GM23338 (cell line): ENCODE results near the gene ZNF536. TPM values are rescaled to one million over a fixed set of nuclear protein-coding genes. Genes with fewer than 3 reads are reported as not detected.

ENCODE experiments used
- ATAC-seq: fragments of 200-7000 bp; cut with Tn5 transposase; 3 replicates; pipeline ENCODE4 v1.9.1; 2020
- DNase-seq: peaks from one replicate; pipeline ENCODE4 v3.0.0-alpha.2; 2015; ENCODE audit warnings: low spot score
- H2AFZ ChIP-seq: fragments of 200-600 bp; sonication (generic); 2 replicates; pipeline ENCODE4 v1.8.0; 2016; ENCODE audit warnings: antibody characterized with exemption, mild to moderate bottlenecking, moderate library complexity
- H3F3A ChIP-seq: fragments of 200-600 bp; sonication (generic); replicated peaks from 2 replicates; pipeline ENCODE4 v1.8.0; 2017; ENCODE audit warnings: antibody characterized with exemption, mixed run types, low read depth
- H3K27ac ChIP-seq: fragments of 200-600 bp; sonication (generic); 2 replicates; pipeline ENCODE4 v1.6.1; 2016; ENCODE audit warnings: low read depth
- H3K27me3 ChIP-seq: fragments of 200-600 bp; sonication (generic); 2 replicates; pipeline ENCODE4 v1.8.0; 2016; ENCODE audit warnings: mild to moderate bottlenecking, mixed run types, moderate library complexity; ENCODE audit not compliant: insufficient read depth
- H3K36me3 ChIP-seq: fragments of 200-600 bp; sonication (generic); 2 replicates; pipeline ENCODE4 v1.8.0; 2016; ENCODE audit warnings: mild to moderate bottlenecking; ENCODE audit not compliant: insufficient read depth
- H3K4me1 ChIP-seq: fragments of 200-600 bp; sonication (generic); 2 replicates; pipeline ENCODE4 v1.8.0; 2016; ENCODE audit warnings: mild to moderate bottlenecking, moderate library complexity; ENCODE audit not compliant: insufficient read depth
- H3K4me2 ChIP-seq: fragments of 200-600 bp; sonication (generic); 2 replicates; pipeline ENCODE4 v1.7.1; 2017; ENCODE audit warnings: mixed run types
- H3K4me3 ChIP-seq: fragments of 200-600 bp; sonication (generic); 2 replicates; pipeline ENCODE4 v1.6.1; 2016; ENCODE audit warnings: mixed run types
- H3K79me2 ChIP-seq: fragments of 200-600 bp; sonication (generic); replicated peaks from 2 replicates; pipeline ENCODE4 v1.8.0; 2017; ENCODE audit warnings: mild to moderate bottlenecking; ENCODE audit not compliant: insufficient read depth
- H3K9me2 ChIP-seq: fragments of 200-600 bp; sonication (generic); 2 replicates; pipeline ENCODE4 v1.8.0; 2017; ENCODE audit not compliant: insufficient read depth
- H4K20me1 ChIP-seq: fragments of 200-600 bp; sonication (generic); replicated peaks from 2 replicates; pipeline ENCODE4 v1.8.0; 2017; ENCODE audit warnings: mild to moderate bottlenecking; ENCODE audit not compliant: insufficient read depth
- H3K27ac Mint-ChIP-seq: 2 replicates; pipeline ENCODE4 v1.8.0; 2020; ENCODE audit warnings: inconsistent platforms, mild to moderate bottlenecking, moderate library complexity, mixed read lengths
- H3K27me3 Mint-ChIP-seq: 3 replicates; pipeline ENCODE4 v1.8.0; 2022; ENCODE audit warnings: low read depth, mild to moderate bottlenecking, moderate library complexity, mixed read lengths, inconsistent platforms; ENCODE audit not compliant: insufficient read depth, poor library complexity
- H3K36me3 Mint-ChIP-seq: 3 replicates; pipeline ENCODE4 v1.8.0; 2021; ENCODE audit warnings: low read depth, mild to moderate bottlenecking, inconsistent platforms, moderate library complexity, mixed read lengths
- H3K4me1 Mint-ChIP-seq: 3 replicates; pipeline ENCODE4 v1.8.0; 2020; ENCODE audit warnings: mild to moderate bottlenecking, inconsistent platforms, mixed read lengths
- H3K4me3 Mint-ChIP-seq: 3 replicates; pipeline ENCODE4 v1.8.0; 2021; ENCODE audit warnings: moderate library complexity, mild to moderate bottlenecking, inconsistent platforms, mixed read lengths
- H3K9me3 Mint-ChIP-seq: 3 replicates; pipeline ENCODE4 v1.8.0; 2020; ENCODE audit warnings: moderate library complexity, mild to moderate bottlenecking, inconsistent platforms, mixed read lengths
- CREB1 ChIP-seq: fragments of 250-450 bp; sonication (Bioruptor Pico); IDR thresholded peaks from 2 replicates; pipeline ENCODE4 v1.5.0; 2020; ENCODE audit warnings: low read depth, mild to moderate bottlenecking, moderate library complexity
- EZH2 ChIP-seq: fragments of 200-600 bp; sonication (generic); IDR thresholded peaks from one replicate; pipeline ENCODE4 v1.8.0; 2017; ENCODE audit warnings: antibody characterized with exemption, mild to moderate bottlenecking, low read depth; ENCODE audit not compliant: unreplicated experiment
- EZH2phosphoT487 ChIP-seq: fragments of 200-600 bp; sonication (generic); IDR thresholded peaks from one replicate; pipeline ENCODE4 v1.8.1; 2018; ENCODE audit warnings: antibody characterized with exemption; ENCODE audit not compliant: unreplicated experiment
- JUNB ChIP-seq: IDR thresholded peaks from one replicate; pipeline ENCODE4 v1.6.1; 2016; ENCODE audit warnings: antibody characterized with exemption; ENCODE audit not compliant: unreplicated experiment
- NANOG ChIP-seq: IDR thresholded peaks from 2 replicates; pipeline ENCODE4 v1.6.1; 2016; ENCODE audit warnings: antibody characterized with exemption, borderline replicate concordance
- POLR2AphosphoS5 ChIP-seq: IDR thresholded peaks from 2 replicates; pipeline ENCODE4 v1.6.1; 2016; ENCODE audit warnings: antibody characterized with exemption, low read depth
- STAT1 ChIP-seq: IDR thresholded peaks from one replicate; pipeline ENCODE4 v1.6.1; 2016; ENCODE audit warnings: antibody characterized with exemption; ENCODE audit not compliant: unreplicated experiment
- ZNF114 ChIP-seq: fragments of 250-450 bp; sonication (Bioruptor Pico); IDR thresholded peaks from 2 replicates; pipeline ENCODE4 v1.5.0; 2020; ENCODE audit warnings: mild to moderate bottlenecking, moderate library complexity
- ZNF331 ChIP-seq: fragments of 250-450 bp; sonication (Bioruptor Pico); IDR thresholded peaks from 2 replicates; pipeline ENCODE4 v1.5.0; 2020; ENCODE audit warnings: low read depth, mild to moderate bottlenecking, moderate library complexity
- polyA plus RNA-seq: library from polyadenylated mRNA; unstranded; fragments of >200 nt; fragmentation: Nextera tagmentation; extraction: Ambion mirVana; gene quantifications from 2 replicates; pipeline ENCODE4 v1.2.1, GENCODE V29; 2016
- total RNA-seq: library from RNA; depleted of rRNA; stranded (reverse); fragments of >200 nt; shearing (Covaris generic); gene quantifications from 2 replicates; pipeline ENCODE4 v1.2.3, GENCODE V29; 2014
- TF ChIP-seq, protein P1 (sequence below): IDR thresholded peaks from 2 replicates; pipeline ENCODE4 v1.6.1; 2016; ENCODE audit warnings: antibody characterized with exemption
- TF ChIP-seq, protein P2 (sequence below), 2 experiments: fragments of 200-600 bp in 1 of 2; sonication (generic) in 1 of 2; conservative IDR thresholded peaks; 2 replicates each; pipeline versions ENCODE4 v1.5.1 to v1.6.1; 2016 to 2017; ENCODE audit warnings: antibody characterized with exemption in 2 of 2, low read depth in 2 of 2, mild to moderate bottlenecking in 2 of 2, moderate library complexity in 1 of 2
- TF ChIP-seq, protein P3 (sequence below): IDR thresholded peaks from one replicate; pipeline ENCODE4 v1.6.1; 2018; ENCODE audit warnings: antibody characterized with exemption; ENCODE audit not compliant: unreplicated experiment
- TF ChIP-seq, protein P4 (sequence below): fragments of 250-450 bp; sonication (Bioruptor Pico); IDR thresholded peaks from 2 replicates; pipeline ENCODE4 v1.5.0; 2020; ENCODE audit warnings: mild to moderate bottlenecking, moderate library complexity

Gene ZNF536
- total and polyA plus RNA-seq, 2 experiments from 2014 or later: 0.07 TPM; not detected in 1

DNA sequence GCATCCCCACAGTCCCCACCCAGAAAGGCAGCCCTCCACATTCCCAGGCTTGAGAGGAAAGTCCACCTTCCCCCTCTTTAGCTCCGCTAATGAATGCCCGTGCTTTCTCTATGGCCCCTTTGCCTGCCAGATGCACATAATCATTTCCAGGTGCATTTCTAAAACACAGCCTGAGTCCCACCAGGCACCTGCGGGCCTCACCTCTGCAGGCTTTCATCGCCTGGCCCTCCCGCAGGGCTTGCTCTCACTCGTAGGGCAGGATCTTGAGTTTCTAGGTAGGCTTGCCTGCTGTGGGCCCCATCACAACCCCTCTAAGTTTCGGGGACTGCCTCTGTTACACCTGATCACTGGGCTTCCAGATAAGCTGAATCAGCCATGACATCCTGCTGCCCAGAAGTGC, 173.6 kb downstream of the ZNF536 start (continued):
- TF ChIP-seq ZNF331 (CRISPR knock-in tag): no peak

DNA sequence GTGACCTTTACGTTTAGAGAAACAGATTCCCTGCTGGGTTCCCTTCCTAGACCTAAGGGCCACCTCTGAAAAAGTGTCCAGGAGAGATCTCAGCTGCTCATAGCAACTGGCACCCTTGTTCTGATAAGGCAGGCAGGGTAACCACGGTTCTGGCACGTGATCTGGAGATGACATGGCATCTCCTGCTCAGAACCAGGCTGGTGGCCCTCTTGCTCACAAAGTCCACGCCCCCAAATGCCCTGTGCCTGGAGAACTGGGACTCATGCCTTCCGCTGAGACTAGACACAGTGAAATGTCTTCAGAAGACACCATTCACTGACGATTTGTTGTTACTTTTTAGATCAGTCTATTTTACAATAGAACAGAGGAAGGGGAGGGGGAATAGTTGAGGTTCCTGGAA, 174.1 kb downstream of the ZNF536 start:
- TF ChIP-seq, protein P1, sequence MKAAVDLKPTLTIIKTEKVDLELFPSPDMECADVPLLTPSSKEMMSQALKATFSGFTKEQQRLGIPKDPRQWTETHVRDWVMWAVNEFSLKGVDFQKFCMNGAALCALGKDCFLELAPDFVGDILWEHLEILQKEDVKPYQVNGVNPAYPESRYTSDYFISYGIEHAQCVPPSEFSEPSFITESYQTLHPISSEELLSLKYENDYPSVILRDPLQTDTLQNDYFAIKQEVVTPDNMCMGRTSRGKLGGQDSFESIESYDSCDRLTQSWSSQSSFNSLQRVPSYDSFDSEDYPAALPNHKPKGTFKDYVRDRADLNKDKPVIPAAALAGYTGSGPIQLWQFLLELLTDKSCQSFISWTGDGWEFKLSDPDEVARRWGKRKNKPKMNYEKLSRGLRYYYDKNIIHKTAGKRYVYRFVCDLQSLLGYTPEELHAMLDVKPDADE: no peak
- TF ChIP-seq ZNF331 (CRISPR knock-in tag): no peak
- TF ChIP-seq STAT1: no peak
- no peak for TF ChIP-seq NANOG
- TF ChIP-seq, protein P2, sequence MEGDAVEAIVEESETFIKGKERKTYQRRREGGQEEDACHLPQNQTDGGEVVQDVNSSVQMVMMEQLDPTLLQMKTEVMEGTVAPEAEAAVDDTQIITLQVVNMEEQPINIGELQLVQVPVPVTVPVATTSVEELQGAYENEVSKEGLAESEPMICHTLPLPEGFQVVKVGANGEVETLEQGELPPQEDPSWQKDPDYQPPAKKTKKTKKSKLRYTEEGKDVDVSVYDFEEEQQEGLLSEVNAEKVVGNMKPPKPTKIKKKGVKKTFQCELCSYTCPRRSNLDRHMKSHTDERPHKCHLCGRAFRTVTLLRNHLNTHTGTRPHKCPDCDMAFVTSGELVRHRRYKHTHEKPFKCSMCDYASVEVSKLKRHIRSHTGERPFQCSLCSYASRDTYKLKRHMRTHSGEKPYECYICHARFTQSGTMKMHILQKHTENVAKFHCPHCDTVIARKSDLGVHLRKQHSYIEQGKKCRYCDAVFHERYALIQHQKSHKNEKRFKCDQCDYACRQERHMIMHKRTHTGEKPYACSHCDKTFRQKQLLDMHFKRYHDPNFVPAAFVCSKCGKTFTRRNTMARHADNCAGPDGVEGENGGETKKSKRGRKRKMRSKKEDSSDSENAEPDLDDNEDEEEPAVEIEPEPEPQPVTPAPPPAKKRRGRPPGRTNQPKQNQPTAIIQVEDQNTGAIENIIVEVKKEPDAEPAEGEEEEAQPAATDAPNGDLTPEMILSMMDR (conservative IDR thresholded peaks at IDR 0.05; ENCODE audit: low read depth in 2 of 2): no peak
- TF ChIP-seq POLR2AphosphoS5: no peak
- TF ChIP-seq ZNF114 (CRISPR knock-in tag): no peak
- TF ChIP-seq, protein P3, sequence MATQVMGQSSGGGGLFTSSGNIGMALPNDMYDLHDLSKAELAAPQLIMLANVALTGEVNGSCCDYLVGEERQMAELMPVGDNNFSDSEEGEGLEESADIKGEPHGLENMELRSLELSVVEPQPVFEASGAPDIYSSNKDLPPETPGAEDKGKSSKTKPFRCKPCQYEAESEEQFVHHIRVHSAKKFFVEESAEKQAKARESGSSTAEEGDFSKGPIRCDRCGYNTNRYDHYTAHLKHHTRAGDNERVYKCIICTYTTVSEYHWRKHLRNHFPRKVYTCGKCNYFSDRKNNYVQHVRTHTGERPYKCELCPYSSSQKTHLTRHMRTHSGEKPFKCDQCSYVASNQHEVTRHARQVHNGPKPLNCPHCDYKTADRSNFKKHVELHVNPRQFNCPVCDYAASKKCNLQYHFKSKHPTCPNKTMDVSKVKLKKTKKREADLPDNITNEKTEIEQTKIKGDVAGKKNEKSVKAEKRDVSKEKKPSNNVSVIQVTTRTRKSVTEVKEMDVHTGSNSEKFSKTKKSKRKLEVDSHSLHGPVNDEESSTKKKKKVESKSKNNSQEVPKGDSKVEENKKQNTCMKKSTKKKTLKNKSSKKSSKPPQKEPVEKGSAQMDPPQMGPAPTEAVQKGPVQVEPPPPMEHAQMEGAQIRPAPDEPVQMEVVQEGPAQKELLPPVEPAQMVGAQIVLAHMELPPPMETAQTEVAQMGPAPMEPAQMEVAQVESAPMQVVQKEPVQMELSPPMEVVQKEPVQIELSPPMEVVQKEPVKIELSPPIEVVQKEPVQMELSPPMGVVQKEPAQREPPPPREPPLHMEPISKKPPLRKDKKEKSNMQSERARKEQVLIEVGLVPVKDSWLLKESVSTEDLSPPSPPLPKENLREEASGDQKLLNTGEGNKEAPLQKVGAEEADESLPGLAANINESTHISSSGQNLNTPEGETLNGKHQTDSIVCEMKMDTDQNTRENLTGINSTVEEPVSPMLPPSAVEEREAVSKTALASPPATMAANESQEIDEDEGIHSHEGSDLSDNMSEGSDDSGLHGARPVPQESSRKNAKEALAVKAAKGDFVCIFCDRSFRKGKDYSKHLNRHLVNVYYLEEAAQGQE: no peak
- TF ChIP-seq EZH2: no peak
- TF ChIP-seq EZH2phosphoT487: no peak
- TF ChIP-seq, protein P4, sequence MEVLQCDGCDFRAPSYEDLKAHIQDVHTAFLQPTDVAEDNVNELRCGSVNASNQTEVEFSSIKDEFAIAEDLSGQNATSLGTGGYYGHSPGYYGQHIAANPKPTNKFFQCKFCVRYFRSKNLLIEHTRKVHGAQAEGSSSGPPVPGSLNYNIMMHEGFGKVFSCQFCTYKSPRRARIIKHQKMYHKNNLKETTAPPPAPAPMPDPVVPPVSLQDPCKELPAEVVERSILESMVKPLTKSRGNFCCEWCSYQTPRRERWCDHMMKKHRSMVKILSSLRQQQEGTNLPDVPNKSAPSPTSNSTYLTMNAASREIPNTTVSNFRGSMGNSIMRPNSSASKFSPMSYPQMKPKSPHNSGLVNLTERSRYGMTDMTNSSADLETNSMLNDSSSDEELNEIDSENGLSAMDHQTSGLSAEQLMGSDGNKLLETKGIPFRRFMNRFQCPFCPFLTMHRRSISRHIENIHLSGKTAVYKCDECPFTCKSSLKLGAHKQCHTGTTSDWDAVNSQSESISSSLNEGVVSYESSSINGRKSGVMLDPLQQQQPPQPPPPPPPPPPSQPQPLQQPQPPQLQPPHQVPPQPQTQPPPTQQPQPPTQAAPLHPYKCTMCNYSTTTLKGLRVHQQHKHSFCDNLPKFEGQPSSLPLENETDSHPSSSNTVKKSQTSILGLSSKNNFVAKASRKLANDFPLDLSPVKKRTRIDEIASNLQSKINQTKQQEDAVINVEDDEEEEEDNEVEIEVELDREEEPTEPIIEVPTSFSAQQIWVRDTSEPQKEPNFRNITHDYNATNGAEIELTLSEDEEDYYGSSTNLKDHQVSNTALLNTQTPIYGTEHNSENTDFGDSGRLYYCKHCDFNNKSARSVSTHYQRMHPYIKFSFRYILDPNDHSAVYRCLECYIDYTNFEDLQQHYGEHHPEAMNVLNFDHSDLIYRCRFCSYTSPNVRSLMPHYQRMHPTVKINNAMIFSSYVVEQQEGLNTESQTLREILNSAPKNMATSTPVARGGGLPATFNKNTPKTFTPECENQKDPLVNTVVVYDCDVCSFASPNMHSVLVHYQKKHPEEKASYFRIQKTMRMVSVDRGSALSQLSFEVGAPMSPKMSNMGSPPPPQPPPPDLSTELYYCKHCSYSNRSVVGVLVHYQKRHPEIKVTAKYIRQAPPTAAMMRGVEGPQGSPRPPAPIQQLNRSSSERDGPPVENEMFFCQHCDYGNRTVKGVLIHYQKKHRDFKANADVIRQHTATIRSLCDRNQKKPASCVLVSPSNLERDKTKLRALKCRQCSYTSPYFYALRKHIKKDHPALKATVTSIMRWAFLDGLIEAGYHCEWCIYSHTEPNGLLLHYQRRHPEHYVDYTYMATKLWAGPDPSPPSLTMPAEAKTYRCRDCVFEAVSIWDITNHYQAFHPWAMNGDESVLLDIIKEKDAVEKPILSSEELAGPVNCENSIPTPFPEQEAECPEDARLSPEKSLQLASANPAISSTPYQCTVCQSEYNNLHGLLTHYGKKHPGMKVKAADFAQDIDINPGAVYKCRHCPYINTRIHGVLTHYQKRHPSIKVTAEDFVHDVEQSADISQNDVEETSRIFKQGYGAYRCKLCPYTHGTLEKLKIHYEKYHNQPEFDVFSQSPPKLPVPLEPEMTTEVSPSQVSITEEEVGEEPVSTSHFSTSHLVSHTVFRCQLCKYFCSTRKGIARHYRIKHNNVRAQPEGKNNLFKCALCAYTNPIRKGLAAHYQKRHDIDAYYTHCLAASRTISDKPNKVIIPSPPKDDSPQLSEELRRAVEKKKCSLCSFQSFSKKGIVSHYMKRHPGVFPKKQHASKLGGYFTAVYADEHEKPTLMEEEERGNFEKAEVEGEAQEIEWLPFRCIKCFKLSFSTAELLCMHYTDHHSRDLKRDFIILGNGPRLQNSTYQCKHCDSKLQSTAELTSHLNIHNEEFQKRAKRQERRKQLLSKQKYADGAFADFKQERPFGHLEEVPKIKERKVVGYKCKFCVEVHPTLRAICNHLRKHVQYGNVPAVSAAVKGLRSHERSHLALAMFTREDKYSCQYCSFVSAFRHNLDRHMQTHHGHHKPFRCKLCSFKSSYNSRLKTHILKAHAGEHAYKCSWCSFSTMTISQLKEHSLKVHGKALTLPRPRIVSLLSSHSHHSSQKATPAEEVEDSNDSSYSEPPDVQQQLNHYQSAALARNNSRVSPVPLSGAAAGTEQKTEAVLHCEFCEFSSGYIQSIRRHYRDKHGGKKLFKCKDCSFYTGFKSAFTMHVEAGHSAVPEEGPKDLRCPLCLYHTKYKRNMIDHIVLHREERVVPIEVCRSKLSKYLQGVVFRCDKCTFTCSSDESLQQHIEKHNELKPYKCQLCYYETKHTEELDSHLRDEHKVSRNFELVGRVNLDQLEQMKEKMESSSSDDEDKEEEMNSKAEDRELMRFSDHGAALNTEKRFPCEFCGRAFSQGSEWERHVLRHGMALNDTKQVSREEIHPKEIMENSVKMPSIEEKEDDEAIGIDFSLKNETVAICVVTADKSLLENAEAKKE (CRISPR knock-in tag): no peak
- no peak for TF ChIP-seq CREB1 (CRISPR knock-in tag)
- no peak for TF ChIP-seq JUNB
- peaks cover 23% of the 10 kb centered on the region for H3K4me1 Mint-ChIP-seq
- H3K27me3 Mint-ChIP-seq: peaks cover 4% of the 10 kb centered on the region
- ATAC-seq: no peak
- no peaks in the 10 kb centered on the region; the same call in 1 of the 2 replicates for H3K4me1 ChIP-seq
- no peak overlapping the region for H3K4me3 Mint-ChIP-seq
- no peaks in the 10 kb centered on the region for H3K79me2 ChIP-seq
- H4K20me1 ChIP-seq: no peaks in the 10 kb centered on the region
- DNase-seq: no peak
- no peak overlapping the region for H3K27ac ChIP-seq
- peaks cover 5% of the 10 kb centered on the region; the same call in 2 of the 3 replicates for H3K9me3 Mint-ChIP-seq
- peaks cover 10% of the 10 kb centered on the region; the same call in 1 of the 2 replicates for H3K9me2 ChIP-seq
- H3K27ac Mint-ChIP-seq: peak overlapping the region; percentile 65; the same call in 1 of the 2 replicates
- no peaks in the 10 kb centered on the region for H3K36me3 ChIP-seq
- no peak overlapping the region for H3K4me3 ChIP-seq
- H3K36me3 Mint-ChIP-seq: no peaks in the 10 kb centered on the region
- H3K4me2 ChIP-seq: no peak overlapping the region
- H3F3A ChIP-seq: no peaks in the 10 kb centered on the region
- H3K27me3 ChIP-seq: no peaks in the 10 kb centered on the region
- H2AFZ ChIP-seq: no peak overlapping the region
